GM19025 (cell line): ENCODE data around the gene GALR2.

Source experiments
- ATAC-seq: cut with Tn5 transposase; IDR thresholded peaks from one replicate; pipeline ENCODE4 v1.9.1; 2021; ENCODE audit warnings: mild to moderate bottlenecking, low read depth, moderate library complexity; ENCODE audit not compliant: unreplicated experiment

The GALR2 gene

GRCh38 chr17:76078860-76079534 is 4.4 kb downstream of the GALR2 start, which contains the start of gene ZACN:
TSS of gene ZACN (plus strand) at chr17:76079182. CDS start at chr17:76079265, 83 bp downstream.
- no peak for ATAC-seq

- ATAC-seq = no peak
These were observed 5.0 kb downstream of the GALR2 start for GRCh38 chr17:76079535-76079955.

- no peak for ATAC-seq
These were observed 5.6 kb downstream of the GALR2 start for GRCh38 chr17:76079956-76080767.

GRCh38 chr17:76080768-76081287 is 6.2 kb downstream of the GALR2 start:
- ATAC-seq = no peak

- ATAC-seq = no peak
These were observed 7.0 kb downstream of the GALR2 start for GRCh38 chr17:76081295-76082210.

GRCh38 chr17:76082326-76083251 is 8.0 kb downstream of the GALR2 start:
- ATAC-seq = no peak

- ATAC-seq = no peak
These were observed 9.1 kb downstream of the GALR2 start for GRCh38 chr17:76083536-76084182.

- no peak for ATAC-seq
These were observed 10.6 kb downstream of the GALR2 start for GRCh38 chr17:76085066-76085730.

- no peak for ATAC-seq
These were observed 11.3 kb downstream of the GALR2 start for GRCh38 chr17:76085731-76086366.

- ATAC-seq = no peak
These were observed 11.8 kb downstream of the GALR2 start for GRCh38 chr17:76086384-76086783.

GRCh38 chr17:76087531-76087930 is 12.9 kb downstream of the GALR2 start:
- ATAC-seq = no peak

GRCh38 chr17:76088041-76088867 is 13.7 kb downstream of the GALR2 start:
- ATAC-seq = no peak

GRCh38 chr17:76088868-76089576 is 14.4 kb downstream of the GALR2 start:
- no peak for ATAC-seq

GRCh38 chr17:76089680-76090516 is 15.3 kb downstream of the GALR2 start:
- ATAC-seq = no peak

- no peak for ATAC-seq
These were observed 16.0 kb downstream of the GALR2 start for GRCh38 chr17:76090517-76091129.
